Right forelimb (tissue), 1 donor: ENCODE measurements around the gene UCN.
"Not testable (repeated sequence)": the region's sequence is repeated elsewhere in the genome, so short reads cannot be mapped to it uniquely, and the experiment has no call there.

ENCODE experiments used
- DNase-seq: peaks from one replicate; pipeline ENCODE4 v3.0.0-alpha.2; 2018

The UCN gene

DNA sequence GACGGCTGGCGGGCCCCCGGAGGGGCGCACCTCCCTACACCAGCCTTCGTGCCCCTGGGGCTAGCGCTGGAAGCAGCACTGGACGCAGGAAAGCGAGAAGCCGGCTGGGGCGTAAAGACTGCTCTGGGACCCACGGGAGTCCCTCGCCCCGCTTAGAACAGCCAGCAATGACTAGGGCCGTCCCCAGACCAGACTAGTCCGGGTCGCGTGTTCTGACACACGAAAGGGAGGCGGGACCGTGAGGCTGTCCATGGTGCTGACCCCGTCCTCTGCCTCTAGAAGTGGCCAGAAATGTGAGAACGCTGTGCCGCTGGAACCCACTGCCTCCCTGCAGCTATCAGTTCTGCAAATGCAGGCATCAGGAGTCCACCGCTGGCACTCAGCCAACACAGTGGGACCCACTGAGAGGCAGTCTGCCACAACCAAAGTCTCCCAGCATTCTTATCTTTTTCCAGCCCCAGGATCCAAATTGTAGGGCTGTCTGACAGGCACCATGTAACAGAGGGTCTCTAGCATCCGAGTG is at the start of gene UCN:
TSS of gene UCN (minus strand) at position 87 of the 523 bp plus-strand sequence. CDS start 550 bp downstream, outside the sequence.
- DNase-seq = peak; percentile 74

GRCh38 chr2:27356382-27357181 is 48.3 kb upstream of the UCN start, which contains the start of gene GTF3C2:
Gene GTF3C2, minus strand, starts transcription at chr2:27356764. Its CDS starts 13,210 bp downstream, at chr2:27343554.
- peak; percentile 95 for DNase-seq

- DNase-seq = no peak
Measured at GRCh38 chr2:27356056-27356381, 47.8 kb upstream of the UCN start.

DNA sequence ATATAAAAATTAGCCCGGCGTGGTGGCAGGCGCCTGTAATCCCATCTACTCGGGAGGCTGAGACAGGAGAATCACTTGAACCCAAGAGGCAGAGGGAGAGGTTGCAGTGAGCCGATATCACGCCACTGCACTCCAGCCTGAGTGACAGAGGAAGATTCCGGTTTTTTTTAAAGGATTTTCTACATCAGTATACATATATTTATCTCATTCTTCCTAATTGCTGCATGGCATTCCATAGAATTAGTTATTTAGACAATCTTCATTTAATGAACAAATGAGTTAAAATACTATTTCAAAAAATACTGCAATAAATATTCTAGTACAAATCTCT is 46.3 kb upstream of the UCN start:
- DNase-seq = no peak

DNA sequence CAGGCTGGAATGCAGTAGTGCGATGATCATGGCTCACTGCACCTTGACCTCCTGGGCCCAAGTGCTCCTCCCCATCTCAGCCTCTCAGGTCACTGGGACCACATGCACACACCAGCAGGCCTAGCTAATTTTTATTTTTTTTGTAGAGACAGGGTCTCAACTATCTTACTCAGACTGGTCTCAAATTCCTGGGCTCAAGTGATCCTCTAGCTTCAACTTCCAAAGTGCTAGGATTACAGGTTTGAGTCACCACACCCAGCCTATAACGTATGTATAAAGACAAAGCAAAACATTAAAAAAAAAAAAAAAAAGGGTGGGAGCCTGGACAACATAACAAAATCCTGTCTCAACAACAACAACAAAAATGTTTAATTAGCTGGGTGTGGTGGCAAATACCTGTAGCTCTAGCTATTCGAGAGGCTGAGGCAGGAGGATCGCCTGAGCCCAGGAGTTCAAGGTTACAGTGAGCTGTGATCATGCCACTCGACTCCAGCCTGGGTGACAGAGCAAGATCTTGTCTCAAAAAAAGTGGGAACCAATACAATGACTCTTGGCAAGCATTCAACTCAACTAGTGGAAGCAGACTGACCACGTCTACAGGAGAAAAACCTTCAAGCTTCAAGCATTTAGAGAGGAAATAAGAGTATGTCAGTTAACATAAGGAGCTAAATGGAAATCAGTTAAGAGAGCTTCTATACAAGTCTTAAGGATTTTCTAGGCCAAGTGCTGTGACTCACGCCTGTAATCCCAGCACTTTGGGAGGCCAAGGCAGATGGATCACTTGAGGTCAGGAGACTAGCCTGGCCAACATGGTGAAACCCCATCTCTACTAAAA is 45.7 kb upstream of the UCN start:
- DNase-seq = no peak

- DNase-seq = not testable (repeated sequence)
Measured at GRCh38 chr2:27353386-27353761, 45.1 kb upstream of the UCN start.

GRCh38 chr2:27351802-27352598 is 43.8 kb upstream of the UCN start:
- DNase-seq = no peak

GRCh38 chr2:27350106-27350693 is 42.0 kb upstream of the UCN start:
- DNase-seq = no peak

GRCh38 chr2:27347641-27348040 is 39.4 kb upstream of the UCN start:
- no peak for DNase-seq

- DNase-seq = no peak
Measured at GRCh38 chr2:27336173-27336572, 27.9 kb upstream of the UCN start.

DNA sequence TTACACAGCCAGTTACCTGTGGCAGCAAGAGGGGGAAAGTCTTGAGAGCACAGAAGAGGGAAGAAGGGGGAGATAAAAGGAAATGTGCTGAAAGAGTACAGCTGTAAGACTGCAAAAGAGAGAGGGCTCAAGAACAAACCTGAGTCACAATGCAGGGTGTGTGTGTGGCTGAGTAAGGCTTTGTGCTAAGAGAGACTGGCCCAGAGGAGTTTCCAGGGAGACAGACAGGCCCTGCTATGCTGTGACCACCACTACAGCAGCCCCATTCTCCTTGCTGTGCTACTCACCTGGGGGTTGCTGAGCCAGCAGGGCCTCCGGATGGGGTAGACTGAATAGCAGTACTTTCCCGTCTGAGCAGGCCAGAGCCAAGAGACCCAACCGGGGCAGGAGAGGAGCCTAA is 27.1 kb upstream of the UCN start:
- no peak for DNase-seq

DNA sequence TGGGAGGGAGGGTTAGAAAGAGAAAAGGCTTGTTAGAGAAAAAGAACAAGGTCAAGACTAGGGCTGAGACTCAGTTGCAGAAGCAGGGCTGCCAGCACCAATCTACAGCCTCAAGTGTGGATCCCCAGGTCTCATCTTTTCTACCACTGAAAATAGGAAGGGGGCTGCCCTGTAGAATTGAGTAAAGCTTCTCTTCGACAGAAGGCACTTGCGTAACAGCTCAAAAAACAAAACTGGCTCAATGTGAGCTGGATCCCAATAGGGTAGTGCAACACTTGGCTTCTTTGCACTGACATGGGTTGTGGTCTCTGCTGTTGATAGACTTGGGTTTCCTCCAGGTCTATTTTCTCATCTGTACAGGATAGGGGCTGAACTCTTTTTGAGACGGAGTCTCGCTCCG is 16.5 kb upstream of the UCN start:
- DNase-seq = no peak

DNA sequence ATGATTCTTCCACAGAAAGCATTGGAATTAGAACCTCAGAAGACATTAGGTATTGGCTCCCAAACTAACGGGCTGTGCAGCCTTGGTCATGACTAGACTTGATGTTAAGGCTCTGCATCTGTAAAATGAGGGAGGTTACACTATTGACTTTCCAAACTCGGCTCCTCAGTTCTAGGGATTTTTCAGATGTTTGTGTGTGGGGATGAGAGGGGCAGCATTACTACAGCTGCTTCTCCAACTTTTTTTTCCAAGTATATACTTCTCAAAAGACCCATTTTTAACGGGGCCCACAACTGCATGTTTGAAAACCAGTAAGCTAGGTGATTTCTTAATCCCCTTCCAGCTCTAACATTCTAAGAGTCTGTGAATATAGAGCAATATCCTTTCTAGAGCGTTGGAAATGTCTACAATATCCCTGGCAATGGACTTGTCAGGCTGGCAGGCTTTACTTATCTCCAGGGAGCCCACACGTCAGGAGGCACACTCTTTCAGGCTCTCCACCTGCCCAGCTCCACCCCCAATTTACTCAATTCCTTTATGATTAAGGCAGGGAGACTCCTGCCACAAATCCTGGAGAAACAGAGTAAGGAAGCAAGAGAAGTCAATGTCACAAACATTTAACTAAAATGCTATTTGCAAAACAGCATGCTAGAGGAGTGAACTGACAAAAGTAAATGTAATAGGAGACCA is 15.5 kb upstream of the UCN start:
- DNase-seq = peak; percentile 52

GRCh38 chr2:27322766-27323595 is 14.7 kb upstream of the UCN start, which contains the start of gene MPV17:
Gene MPV17, minus strand, starts transcription at chr2:27323097. Its CDS starts 580 bp downstream, at chr2:27322517.
- peak; percentile 94 for DNase-seq

DNA sequence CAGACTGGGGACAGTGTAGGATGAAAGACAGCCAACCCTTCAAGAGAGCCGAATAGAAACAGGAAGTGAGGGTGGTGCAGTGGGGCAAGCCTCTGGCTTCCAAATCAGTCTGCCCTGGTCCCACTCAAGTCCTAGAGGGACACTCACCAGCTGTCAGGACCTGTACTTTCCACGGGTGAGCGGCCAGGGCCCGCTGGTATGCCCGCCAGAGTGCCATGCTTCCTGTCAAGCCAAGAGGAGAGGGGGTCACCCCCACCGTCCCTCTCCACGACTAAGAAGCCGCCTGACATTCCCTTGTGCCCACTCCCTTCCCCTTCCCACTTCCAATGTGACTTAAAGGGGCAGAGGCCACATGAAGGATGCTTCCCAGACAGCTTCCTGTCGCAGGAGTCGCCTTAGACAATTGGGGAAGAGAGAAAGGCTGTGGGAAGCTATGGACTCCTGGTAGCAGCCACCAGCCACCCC is 14.1 kb upstream of the UCN start:
- DNase-seq = no peak

DNA sequence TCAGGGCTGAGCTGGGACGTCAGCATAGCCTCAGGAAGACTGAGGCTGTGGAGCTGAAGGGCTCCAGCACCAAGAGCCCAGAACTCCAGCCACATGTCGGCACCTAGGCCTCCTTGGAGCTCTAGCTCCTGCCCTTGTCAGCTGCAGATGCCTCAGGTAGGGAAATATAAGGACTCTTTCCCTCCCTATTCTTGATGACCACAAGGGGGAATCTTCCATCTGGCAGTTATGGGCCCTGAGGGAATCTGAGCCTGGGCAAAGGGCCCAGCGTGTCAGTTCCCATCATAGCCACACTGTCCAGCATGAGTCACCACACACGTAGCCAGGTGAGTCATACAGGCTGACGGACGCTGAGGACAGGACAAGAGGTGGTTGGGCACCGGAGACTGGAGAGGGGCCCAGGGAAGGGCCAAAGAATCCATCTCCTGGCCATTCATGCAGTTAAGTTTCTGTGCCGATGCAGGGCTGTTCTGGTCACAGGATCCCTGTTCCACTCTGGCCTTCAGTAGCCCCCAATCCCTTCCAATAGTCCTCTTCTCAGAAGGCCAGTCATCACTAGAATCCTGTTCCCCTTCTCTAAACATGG is 12.8 kb upstream of the UCN start:
- DNase-seq = no peak

DNA sequence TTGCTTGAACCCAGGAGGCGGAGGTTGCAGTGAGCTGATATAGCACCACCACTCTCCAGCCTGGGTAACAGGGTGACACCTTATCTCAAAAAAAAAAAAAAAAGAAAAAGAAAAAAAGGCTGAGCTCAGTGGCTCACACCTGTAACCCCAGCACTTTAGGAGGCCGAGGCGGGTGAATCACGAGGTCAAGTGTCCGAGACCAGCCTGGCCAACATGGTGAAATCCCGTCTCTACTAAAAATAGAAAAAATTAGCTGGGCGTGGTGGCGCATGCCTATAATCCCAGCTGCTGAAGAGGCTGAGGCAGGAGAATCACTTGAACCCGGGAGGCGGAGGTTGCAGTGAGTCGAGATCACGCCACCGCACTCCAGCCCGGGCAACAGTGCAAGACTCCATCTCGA is 11.6 kb upstream of the UCN start:
- not testable (repeated sequence) for DNase-seq

DNA sequence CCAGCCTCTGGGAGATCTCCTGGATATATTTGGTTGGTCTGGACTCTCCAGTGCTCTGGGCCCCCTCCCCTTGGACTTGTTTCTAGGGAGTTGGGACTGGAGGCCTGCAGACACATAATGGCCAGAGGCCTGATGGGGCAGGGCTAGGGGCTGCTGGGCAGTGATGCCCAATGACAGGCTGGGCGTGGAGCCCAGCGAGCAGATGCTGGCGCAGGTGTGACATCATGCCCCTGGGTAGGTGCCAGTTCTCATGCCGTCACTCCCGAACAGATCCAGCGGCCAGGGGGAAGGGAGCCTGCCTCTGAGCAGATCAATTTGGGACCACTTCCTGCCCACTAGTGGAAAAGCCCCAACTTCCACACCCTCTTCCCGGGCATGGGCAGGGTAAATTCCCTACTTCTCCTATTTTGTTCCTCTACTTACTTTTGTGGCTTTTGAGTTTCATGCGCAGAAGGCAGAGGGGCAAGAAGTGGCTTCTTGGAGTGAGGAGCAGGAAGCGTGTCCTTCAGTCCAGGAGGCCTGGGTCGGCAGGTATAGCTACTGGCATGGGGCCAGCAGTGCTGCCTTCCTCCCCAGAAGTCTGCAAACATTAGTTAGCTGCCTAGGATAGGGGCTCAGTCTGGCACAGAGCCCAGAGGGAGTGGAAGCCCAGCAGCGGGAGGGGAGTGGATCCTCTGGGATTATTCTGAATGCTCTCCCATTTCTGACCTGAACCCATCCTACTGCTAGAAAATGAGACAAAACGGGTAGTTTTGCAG is 8.6 kb upstream of the UCN start:
- no peak for DNase-seq

- no peak for DNase-seq
Measured at GRCh38 chr2:27315122-27315521, 6.9 kb upstream of the UCN start.

GRCh38 chr2:27314709-27315108 is 6.5 kb upstream of the UCN start:
- DNase-seq = no peak
